Measurements from ENCODE around the gene CLCN2. TPM values are rescaled to one million over a fixed set of nuclear protein-coding genes. Genes with fewer than 3 reads are reported as not detected.

The CLCN2 gene
- total RNA-seq, 2 experiments from 2014 or later: 5.0 to 6.8 TPM

- peaks cover 4% of the 10 kb centered on the region for H3K4me1 Mint-ChIP-seq
- no peak overlapping the region for H3K27ac Mint-ChIP-seq
- H3K36me3 Mint-ChIP-seq: no peaks in the 10 kb centered on the region
- peaks cover 45% of the 10 kb centered on the region for H3K27me3 Mint-ChIP-seq
- H3K9me3 Mint-ChIP-seq: no peaks in the 10 kb centered on the region
- no peak overlapping the region for H3K4me3 Mint-ChIP-seq
- DNase-seq: no peak
These were observed 22.9 kb upstream of the CLCN2 start for GRCh38 chr3:184384342-184384741.

GRCh38 chr3:184383033-184383740 is 21.8 kb upstream of the CLCN2 start:
- no peak overlapping the region for H3K27ac Mint-ChIP-seq
- H3K27me3 Mint-ChIP-seq: peaks cover 55% of the 10 kb centered on the region
- peaks cover 4% of the 10 kb centered on the region for H3K4me1 Mint-ChIP-seq
- no peaks in the 10 kb centered on the region for H3K36me3 Mint-ChIP-seq
- no peak overlapping the region for H3K4me3 Mint-ChIP-seq
- DNase-seq: no peak
- no peaks in the 10 kb centered on the region for H3K9me3 Mint-ChIP-seq

DNA sequence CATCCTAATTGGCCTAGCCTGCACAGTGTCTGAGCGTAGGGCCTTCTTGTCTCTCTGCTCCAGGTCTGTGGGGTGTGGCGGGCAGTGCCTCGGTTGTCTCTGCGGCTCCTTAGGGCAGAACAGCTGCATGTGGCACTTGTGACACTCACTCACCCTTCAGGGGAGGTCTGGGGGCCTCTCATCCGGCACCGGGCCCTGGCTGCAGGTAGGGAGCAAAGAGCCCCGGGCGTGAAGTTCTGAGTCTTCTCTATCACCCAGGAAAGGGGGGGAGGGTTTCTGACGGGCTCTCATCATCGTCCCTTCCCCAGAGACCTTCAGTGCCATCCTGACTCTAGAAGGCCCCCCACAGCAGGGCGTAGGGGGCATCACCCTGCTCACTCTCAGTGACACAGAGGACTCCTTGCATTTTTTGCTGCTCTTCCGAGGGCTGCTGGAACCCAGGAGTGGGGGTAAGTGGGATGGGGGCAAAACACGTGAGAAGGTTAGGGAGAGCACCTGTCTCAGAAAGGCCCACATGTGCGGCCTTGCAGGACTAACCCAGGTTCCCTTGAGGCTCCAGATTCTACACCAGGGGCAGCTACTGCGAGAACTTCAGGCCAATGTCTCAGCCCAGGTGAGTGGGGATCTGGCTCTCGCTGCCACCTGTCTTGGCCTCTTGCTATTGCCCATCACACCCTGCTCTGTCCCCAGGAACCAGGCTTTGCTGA is 21.1 kb upstream of the CLCN2 start:
- H3K27ac Mint-ChIP-seq: no peak overlapping the region
- no peak overlapping the region for H3K4me3 Mint-ChIP-seq
- DNase-seq: no peak
- no peaks in the 10 kb centered on the region for H3K36me3 Mint-ChIP-seq
- peaks cover 62% of the 10 kb centered on the region for H3K27me3 Mint-ChIP-seq
- H3K4me1 Mint-ChIP-seq: peaks cover 4% of the 10 kb centered on the region
- no peaks in the 10 kb centered on the region for H3K9me3 Mint-ChIP-seq

DNA sequence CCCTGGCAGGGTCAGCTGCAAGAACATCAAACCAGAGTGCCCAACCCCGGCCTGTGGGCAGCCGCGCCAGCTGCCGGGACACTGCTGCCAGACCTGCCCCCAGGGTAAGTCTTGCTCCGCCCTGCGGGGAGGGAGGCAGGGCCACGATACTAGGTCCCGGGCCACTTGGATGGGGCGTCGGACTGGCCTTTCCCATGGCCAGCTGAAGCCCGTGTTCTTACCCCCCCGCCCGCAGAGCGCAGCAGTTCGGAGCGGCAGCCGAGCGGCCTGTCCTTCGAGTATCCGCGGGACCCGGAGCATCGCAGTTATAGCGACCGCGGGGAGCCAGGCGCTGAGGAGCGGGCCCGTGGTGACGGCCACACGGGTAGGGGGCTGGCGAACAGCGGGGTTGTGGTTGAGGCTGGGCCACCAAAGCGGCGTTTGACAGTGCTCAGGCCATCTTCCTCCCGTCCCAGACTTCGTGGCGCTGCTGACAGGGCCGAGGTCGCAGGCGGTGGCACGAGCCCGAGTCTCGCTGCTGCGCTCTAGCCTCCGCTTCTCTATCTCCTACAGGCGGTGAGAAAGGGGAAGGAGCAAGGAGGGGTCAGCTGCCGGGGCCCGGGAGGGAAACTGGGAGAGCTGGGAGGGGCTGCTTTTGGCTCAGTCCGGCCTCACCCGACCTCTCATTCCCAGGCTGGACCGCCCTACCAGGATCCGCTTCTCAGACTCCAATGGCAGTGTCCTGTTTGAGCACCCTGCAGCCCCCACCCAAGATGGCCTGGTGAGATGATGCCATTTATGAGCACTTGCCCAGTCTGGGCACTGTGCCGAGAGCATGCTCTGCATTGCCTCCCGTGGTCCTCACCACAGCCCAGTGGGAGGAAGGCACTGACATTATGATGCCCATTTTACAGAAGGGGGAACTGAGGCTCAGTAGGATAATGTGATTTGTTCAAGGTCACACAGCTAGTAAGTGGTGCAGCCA is 20.1 kb upstream of the CLCN2 start:
- no peak overlapping the region for H3K4me3 Mint-ChIP-seq
- H3K27me3 Mint-ChIP-seq: peaks cover 68% of the 10 kb centered on the region
- no peak overlapping the region for H3K27ac Mint-ChIP-seq

GRCh38 chr3:184380627-184381260 is 19.3 kb upstream of the CLCN2 start:
- Mint-ChIP-seq H3K4me1 (peaks cover 4% of the 10 kb centered on the region), H3K4me3 (peak overlapping the region; percentile 25), H3K36me3 (no peaks in the 10 kb centered on the region), H3K27me3 (peaks cover 68% of the 10 kb centered on the region), H3K9me3 (no peaks in the 10 kb centered on the region), H3K27ac (no peak overlapping the region)
- DNase-seq: peak; percentile 11

More for the DNA sequence above, 20.1 kb upstream of the CLCN2 start:
- peaks cover 4% of the 10 kb centered on the region for H3K4me1 Mint-ChIP-seq
- DNase-seq: no peak
- no peaks in the 10 kb centered on the region for H3K36me3 Mint-ChIP-seq
- H3K9me3 Mint-ChIP-seq: no peaks in the 10 kb centered on the region

DNA sequence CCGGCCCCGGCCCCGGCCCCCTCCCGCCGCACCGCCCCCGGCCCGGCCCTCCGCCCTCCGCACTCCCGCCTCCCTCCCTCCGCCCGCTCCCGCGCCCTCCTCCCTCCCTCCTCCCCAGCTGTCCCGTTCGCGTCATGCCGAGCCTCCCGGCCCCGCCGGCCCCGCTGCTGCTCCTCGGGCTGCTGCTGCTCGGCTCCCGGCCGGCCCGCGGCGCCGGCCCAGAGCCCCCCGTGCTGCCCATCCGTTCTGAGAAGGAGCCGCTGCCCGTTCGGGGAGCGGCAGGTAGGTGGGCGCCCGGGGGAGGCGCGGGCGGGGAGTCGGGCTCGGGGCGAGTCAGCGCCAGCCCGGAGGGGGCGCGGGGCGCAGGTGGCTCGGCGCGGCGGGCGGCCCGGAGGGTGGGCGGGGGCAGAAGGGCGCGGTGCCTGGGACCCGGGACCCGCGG is 18.8 kb upstream of the CLCN2 start:
- H3K9me3 Mint-ChIP-seq: no peaks in the 10 kb centered on the region
- H3K27ac Mint-ChIP-seq: no peak overlapping the region
- H3K4me3 Mint-ChIP-seq: no peak overlapping the region
- no peaks in the 10 kb centered on the region for H3K36me3 Mint-ChIP-seq
- H3K4me1 Mint-ChIP-seq: peaks cover 4% of the 10 kb centered on the region
- peaks cover 68% of the 10 kb centered on the region for H3K27me3 Mint-ChIP-seq
- DNase-seq: peak; percentile 38

GRCh38 chr3:184379358-184380184 is 18.2 kb upstream of the CLCN2 start, which contains the start of gene CHRD:
CHRD (plus strand) TSS chr3:184380054; CDS start chr3:184380319, 265 bp downstream.
- H3K9me3 Mint-ChIP-seq: no peaks in the 10 kb centered on the region
- DNase-seq: no peak
- H3K36me3 Mint-ChIP-seq: no peaks in the 10 kb centered on the region
- H3K27ac Mint-ChIP-seq: no peak within 1 kb of the TSS
- peaks cover 4% of the 10 kb centered on the region for H3K4me1 Mint-ChIP-seq
- H3K27me3 Mint-ChIP-seq: peaks cover 65% of the 10 kb centered on the region
- H3K4me3 Mint-ChIP-seq: peak within 1 kb of the TSS; percentile 60

DNA sequence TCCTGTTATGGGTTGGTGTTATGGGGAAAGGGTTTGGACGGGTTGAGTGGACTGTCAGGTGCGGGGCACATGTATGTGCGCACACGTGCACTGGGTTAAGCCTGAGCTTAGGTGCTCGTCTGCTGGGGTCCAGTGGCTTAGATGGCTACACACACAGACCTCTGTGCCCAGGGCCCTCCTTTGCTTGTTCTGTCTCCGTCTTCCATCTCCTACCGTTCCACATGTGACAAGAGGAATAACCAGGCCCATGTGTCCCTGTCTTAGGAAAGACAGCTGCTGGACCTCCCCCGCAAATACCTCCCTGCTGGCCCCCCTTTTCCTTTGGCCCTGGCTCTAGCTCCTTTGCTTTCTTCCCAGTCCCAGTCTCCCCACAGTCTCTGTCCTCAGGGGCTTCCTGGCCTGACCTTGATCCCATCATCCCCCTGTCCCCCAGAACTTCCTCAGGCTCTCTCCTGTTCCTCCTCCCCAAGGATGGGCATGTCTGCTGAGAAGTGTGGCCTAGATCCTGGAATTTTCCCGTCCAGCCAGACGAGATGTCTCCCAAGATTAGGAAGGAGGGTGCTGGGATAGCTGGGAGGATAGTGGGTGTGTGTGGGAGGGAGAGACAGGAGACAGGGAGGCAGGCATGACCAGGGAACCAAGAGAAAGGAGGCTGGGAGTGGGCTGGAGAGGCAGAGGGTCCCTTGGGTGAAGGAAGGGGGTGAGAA is 17.4 kb upstream of the CLCN2 start:
- no peak for DNase-seq
- Mint-ChIP-seq H3K27ac (no peak overlapping the region), H3K4me3 (peak overlapping the region; percentile 60), H3K27me3 (peaks cover 58% of the 10 kb centered on the region), H3K4me1 (peaks cover 4% of the 10 kb centered on the region), H3K36me3 (no peaks in the 10 kb centered on the region), H3K9me3 (no peaks in the 10 kb centered on the region)

- peaks cover 4% of the 10 kb centered on the region for H3K4me1 Mint-ChIP-seq
- no peak within 1 kb of the TSS for H3K27ac Mint-ChIP-seq
- H3K4me3 Mint-ChIP-seq: no peak within 1 kb of the TSS
- H3K9me3 Mint-ChIP-seq: no peaks in the 10 kb centered on the region
- H3K27me3 Mint-ChIP-seq: peaks cover 51% of the 10 kb centered on the region
- no peaks in the 10 kb centered on the region for H3K36me3 Mint-ChIP-seq
- DNase-seq: no peak
These were observed 16.6 kb upstream of the CLCN2 start, which contains the start of gene THPO for GRCh38 chr3:184377882-184378445. THPO (minus strand) TSS chr3:184378207; CDS start chr3:184376259, 1,948 bp downstream.

DNA sequence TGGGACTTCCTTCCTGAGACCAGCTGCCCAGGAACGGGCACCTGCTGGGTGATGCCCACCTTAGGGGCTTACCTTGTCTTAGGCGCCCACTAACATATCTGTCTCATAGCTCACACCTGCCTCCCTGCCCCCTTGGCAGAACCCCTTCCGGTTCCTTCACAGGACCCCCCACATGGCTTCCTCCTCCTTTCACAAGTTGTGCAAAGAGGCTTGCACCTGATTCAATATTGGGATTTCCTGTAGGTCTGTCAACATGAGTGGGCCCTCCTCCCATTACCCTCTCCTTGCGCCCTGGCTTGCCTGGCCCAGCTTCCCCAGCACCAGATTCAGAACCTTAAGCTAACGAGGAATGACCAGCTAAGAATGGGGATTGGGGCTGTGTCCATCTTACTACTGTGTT is 16.0 kb upstream of the CLCN2 start:
- no peak for DNase-seq
- Mint-ChIP-seq H3K4me3 (no peak overlapping the region), H3K9me3 (no peaks in the 10 kb centered on the region), H3K27ac (no peak overlapping the region), H3K4me1 (peaks cover 4% of the 10 kb centered on the region), H3K27me3 (peaks cover 45% of the 10 kb centered on the region), H3K36me3 (no peaks in the 10 kb centered on the region)

- H3K27ac Mint-ChIP-seq: no peak overlapping the region
- H3K27me3 Mint-ChIP-seq: peaks cover 31% of the 10 kb centered on the region
- no peaks in the 10 kb centered on the region for H3K9me3 Mint-ChIP-seq
- H3K4me1 Mint-ChIP-seq: peaks cover 5% of the 10 kb centered on the region
- H3K36me3 Mint-ChIP-seq: no peaks in the 10 kb centered on the region
- no peak overlapping the region for H3K4me3 Mint-ChIP-seq
- no peak for DNase-seq
These were observed 14.5 kb upstream of the CLCN2 start for GRCh38 chr3:184375747-184376461.

GRCh38 chr3:184373422-184373821 is 12.0 kb upstream of the CLCN2 start:
- Mint-ChIP-seq H3K27me3 (peaks cover 16% of the 10 kb centered on the region), H3K9me3 (no peaks in the 10 kb centered on the region), H3K36me3 (peaks cover 8% of the 10 kb centered on the region), H3K4me1 (peaks cover 9% of the 10 kb centered on the region), H3K4me3 (no peak overlapping the region), H3K27ac (no peak overlapping the region)
- DNase-seq: no peak

Measured in activated naive CD8-positive, alpha-beta T cell treated with anti-CD3 and anti-CD28 coated beads for 36 hours (primary cell).